Thyroid gland (tissue), 4 donors: ENCODE results near the gene TREML2. TPM values are rescaled to one million over a fixed set of nuclear protein-coding genes. Genes with fewer than 3 reads are reported as not detected.

ENCODE experiments used
- DNase-seq, 2 donors: peaks; one replicate each; pipeline ENCODE4 v3.0.0-alpha.2; 2019
- H3K27ac ChIP-seq, 3 donors: fragments of 200-600 bp; sonication (generic); 1 replicate in 2 of 3; 2 replicates in 1 of 3; pipeline ENCODE4 v1.5.1; 2016 to 2019; ENCODE audit warnings: mild to moderate bottlenecking in 1 of 3, moderate library complexity in 1 of 3
- H3K27me3 ChIP-seq: fragments of 200-600 bp; sonication (generic); one replicate; pipeline ENCODE4 v1.5.1; 2019
- H3K36me3 ChIP-seq, 2 donors: fragments of 200-600 bp; sonication (generic); one replicate each; pipeline ENCODE4 v1.5.1; 2016 to 2019
- H3K4me1 ChIP-seq, 2 donors: fragments of 200-600 bp; sonication (generic); one replicate each; pipeline ENCODE4 v1.5.1; 2017 to 2019
- H3K4me3 ChIP-seq, 3 donors: fragments of 200-600 bp; sonication (generic); replicated peaks in 1 of 3; 1 replicate in 2 of 3; 2 replicates in 1 of 3; pipeline ENCODE4 v1.5.1; 2016; ENCODE audit warnings: mild to moderate bottlenecking in 1 of 3
- H3K9me3 ChIP-seq: fragments of 200-600 bp; sonication (generic); one replicate; pipeline ENCODE4 v1.5.1; 2017
- POLR2A ChIP-seq, 2 donors: fragments of 450-650 bp; IDR thresholded peaks; one replicate each; pipeline ENCODE4 v1.6.1; 2017; ENCODE audit warnings: antibody characterized with exemption in 2 of 2, mild to moderate bottlenecking in 2 of 2, moderate library complexity in 1 of 2
- WGBS, 2 donors: methylation state at CpG; one replicate each; pipeline ENCODE4 v1.1.5; 2017; 5-methylcytosine and 5-hydroxymethylcytosine counted together
- intact Hi-C: fragments of 100-400 bp; cut with DNase I; formaldehyde crosslinking; loops from one replicate; pipeline ENCODE4 v1.15.1; 2023
- total RNA-seq, 4 donors: library from RNA; depleted of rRNA; stranded (reverse); fragments of >200 nt; gene quantifications; one replicate each; pipeline ENCODE4 v1.2.3, GENCODE V29; 2016
- TF ChIP-seq, protein P1 (sequence below), 6 experiments: fragments of 200-600 bp in 3 of 6; fragments of 450-650 bp in 3 of 6; sonication (generic) in 3 of 6; IDR thresholded peaks; one replicate each; pipeline ENCODE4 v1.5.1; 2016 to 2019; ENCODE audit warnings: antibody characterized with exemption in 6 of 6, mild to moderate bottlenecking in 2 of 6, inconsistent platforms in 1 of 6, moderate library complexity in 1 of 6

The TREML2 gene
- total RNA-seq, 4 donors from 2014 or later: not detected

DNA sequence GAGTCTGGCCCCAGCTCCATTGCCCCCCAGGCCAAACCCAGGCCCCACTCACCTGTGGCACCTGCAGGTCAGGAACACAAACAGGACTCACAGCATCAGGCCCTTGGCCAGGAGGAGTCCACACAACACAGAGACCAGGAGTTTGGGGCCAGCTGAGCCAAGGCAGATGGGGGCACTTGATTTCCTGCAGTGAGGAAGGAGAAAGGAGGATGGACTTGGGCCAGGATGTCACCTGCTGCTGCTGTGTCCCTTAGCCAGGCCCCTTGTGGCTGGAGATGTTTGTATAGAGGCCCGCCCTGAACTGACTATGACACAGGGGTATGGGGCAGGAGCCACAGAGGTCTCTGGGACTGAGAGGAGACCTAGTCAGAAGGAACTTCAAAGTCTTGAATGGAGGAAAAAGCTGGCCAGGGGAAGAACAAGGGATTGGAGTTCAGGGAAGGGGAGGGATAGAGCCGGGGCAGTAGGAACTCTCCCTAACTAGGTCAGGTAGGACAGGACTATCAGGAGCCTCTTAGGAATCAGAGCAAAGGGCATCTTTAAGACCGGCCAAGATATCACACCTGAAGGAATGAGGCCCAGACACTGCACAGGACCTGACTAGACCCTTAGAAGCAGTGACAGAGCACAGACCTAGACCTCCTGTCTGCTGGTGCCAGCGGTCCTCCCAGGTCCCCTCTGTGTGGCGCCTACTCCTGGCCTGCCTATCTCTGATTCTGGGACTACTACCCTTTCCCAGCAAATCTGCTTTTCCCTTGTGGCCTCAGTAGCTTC is 8.8 kb upstream of the TREML2 start:
- Histone ChIP-seq H3K4me1 (no peaks in the 10 kb centered on the region), H3K27me3 (no peaks in the 10 kb centered on the region), H3K27ac (no peak overlapping the region), H3K4me3 (no peak overlapping the region), H3K36me3 (no peaks in the 10 kb centered on the region), H3K9me3 (no peaks in the 10 kb centered on the region)
- DNase-seq: no peak
- intact Hi-C loops: no loop called here
- TF ChIP-seq, protein P1, sequence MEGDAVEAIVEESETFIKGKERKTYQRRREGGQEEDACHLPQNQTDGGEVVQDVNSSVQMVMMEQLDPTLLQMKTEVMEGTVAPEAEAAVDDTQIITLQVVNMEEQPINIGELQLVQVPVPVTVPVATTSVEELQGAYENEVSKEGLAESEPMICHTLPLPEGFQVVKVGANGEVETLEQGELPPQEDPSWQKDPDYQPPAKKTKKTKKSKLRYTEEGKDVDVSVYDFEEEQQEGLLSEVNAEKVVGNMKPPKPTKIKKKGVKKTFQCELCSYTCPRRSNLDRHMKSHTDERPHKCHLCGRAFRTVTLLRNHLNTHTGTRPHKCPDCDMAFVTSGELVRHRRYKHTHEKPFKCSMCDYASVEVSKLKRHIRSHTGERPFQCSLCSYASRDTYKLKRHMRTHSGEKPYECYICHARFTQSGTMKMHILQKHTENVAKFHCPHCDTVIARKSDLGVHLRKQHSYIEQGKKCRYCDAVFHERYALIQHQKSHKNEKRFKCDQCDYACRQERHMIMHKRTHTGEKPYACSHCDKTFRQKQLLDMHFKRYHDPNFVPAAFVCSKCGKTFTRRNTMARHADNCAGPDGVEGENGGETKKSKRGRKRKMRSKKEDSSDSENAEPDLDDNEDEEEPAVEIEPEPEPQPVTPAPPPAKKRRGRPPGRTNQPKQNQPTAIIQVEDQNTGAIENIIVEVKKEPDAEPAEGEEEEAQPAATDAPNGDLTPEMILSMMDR (IDR thresholded peaks at IDR 0.05): no peak
- TF ChIP-seq POLR2A (IDR thresholded peaks at IDR 0.05): no peak
- 82 to 89% methylated on average over 5 of the region's 5 CpGs for WGBS, 2 donors

DNA sequence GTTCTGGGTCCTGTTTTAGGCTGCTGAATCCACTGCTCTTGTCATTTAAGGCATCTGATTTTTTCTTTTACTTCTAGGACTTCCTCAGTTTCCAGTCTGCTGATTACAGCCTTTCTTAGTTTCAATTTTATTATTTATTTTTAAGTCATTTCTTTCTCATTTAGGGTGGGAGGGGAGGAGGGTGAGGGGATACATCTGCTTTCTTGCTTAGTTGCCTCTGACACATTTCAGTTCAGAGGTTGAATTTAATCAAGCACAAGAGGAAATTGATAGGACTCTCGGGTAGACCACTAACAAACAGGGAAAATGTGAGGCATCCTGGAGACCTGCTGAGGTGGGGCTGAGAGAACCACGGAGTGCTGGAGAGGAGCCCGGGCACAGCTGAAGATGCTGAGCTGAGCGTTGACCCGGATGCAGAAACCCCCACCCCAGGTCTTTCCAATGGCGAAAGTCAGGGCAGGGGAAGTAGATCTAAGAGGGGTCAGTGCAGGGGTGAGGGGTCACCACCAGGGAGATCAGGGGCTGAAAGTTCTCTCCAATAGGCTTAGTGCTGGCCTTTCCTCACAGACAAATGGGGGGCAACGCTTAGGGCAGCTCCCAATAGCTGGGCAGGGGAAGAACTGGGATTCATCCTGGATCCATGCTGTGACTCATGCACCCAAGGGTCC is 7.6 kb upstream of the TREML2 start:
- Histone ChIP-seq H3K4me1 (no peaks in the 10 kb centered on the region), H3K4me3 (no peak overlapping the region), H3K9me3 (no peaks in the 10 kb centered on the region), H3K36me3 (no peaks in the 10 kb centered on the region), H3K27ac (no peak overlapping the region), H3K27me3 (no peaks in the 10 kb centered on the region)
- intact Hi-C loops: no loop called here
- WGBS, 2 donors: 84 to 88% methylated on average over 7 of the region's 7 CpGs
- TF ChIP-seq, protein P1 (IDR thresholded peaks at IDR 0.05): no peak
- no peak for TF ChIP-seq POLR2A (IDR thresholded peaks at IDR 0.05)
- DNase-seq: no peak

- WGBS, 2 donors: 84 to 91% methylated on average over 1 of the region's 1 CpG
- H3K36me3 ChIP-seq: no peaks in the 10 kb centered on the region
- no peak for DNase-seq
- H3K4me3 ChIP-seq: no peak overlapping the region
- no peaks in the 10 kb centered on the region for H3K9me3 ChIP-seq
- TF ChIP-seq, protein P1 (IDR thresholded peaks at IDR 0.05): no peak
- no peak for TF ChIP-seq POLR2A (IDR thresholded peaks at IDR 0.05)
- H3K27me3 ChIP-seq: no peaks in the 10 kb centered on the region
- intact Hi-C loops: no loop called here
- H3K27ac ChIP-seq: no peak overlapping the region
- no peaks in the 10 kb centered on the region for H3K4me1 ChIP-seq
Observed at GRCh38 chr6:41204156-41204555, 3.2 kb upstream of the TREML2 start.

DNA sequence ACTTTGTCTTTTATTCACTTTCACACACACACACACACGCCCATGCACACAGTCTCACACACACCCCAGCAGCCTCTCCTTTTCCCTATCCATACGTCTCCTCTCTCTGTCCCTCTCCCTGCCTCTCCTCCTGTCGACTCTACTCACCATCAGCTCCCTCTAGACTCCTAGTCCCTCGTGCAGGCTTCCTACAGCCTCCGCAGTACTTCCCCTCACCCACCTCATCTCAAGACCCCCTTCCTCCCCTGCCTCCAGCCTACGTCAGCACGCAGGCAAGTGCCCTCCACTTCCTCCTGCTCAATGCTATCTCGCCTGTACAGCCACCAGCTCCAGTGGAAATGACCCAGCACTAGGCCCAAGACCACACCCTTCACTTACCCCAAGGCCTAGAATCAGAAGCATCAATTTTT is 820 bp upstream of the TREML2 start:
- intact Hi-C loops: no loop called here
- Histone ChIP-seq H3K36me3 (no peaks in the 10 kb centered on the region), H3K4me3 (no peak overlapping the region), H3K9me3 (no peaks in the 10 kb centered on the region), H3K4me1 (no peaks in the 10 kb centered on the region), H3K27me3 (no peaks in the 10 kb centered on the region), H3K27ac (no peak overlapping the region)
- TF ChIP-seq POLR2A (IDR thresholded peaks at IDR 0.05): no peak
- TF ChIP-seq, protein P1 (IDR thresholded peaks at IDR 0.05): no peak
- DNase-seq: no peak
- WGBS, 2 donors: 61 to 63% methylated on average over 8 of the region's 8 CpGs

DNA sequence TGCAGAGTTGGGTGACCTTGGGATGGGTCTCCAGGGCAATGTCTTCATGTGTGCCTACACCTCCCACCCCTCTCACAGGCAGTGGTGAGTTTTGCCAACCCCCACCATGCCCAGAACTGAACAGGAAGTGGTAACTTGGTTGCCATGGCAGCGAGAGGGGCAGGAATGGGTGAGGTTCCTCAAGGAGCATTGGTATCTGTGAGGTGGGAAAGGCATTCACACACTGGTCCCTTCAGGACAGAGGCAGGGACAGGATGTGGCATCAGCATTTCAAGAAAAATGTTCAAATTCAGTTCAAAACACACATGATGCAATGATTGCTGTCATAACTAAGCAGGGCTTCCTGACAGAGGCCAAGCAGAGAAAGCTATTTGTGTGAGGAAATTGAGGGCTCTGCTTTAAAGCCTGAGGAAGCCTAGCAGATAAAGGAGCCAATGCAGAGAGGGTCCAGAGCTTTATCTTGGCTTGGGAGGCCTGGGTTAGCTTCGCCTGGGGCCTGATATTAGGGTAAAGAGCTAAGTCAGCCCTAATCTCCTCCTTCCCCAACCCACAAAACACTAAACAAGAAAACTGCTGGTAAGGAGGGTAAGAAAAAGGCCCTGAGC is 551 bp downstream of the TREML2 start:
- no peaks in the 10 kb centered on the region for H3K9me3 ChIP-seq
- DNase-seq: peak in 1 of 2 donors; percentile 5
- no peak for TF ChIP-seq POLR2A (IDR thresholded peaks at IDR 0.05)
- TF ChIP-seq, protein P1 (IDR thresholded peaks at IDR 0.05): no peak
- intact Hi-C loops: no loop called here
- no peak overlapping the region for H3K4me3 ChIP-seq
- H3K27me3 ChIP-seq: no peaks in the 10 kb centered on the region
- no peaks in the 10 kb centered on the region for H3K36me3 ChIP-seq
- no peak overlapping the region for H3K27ac ChIP-seq
- no peaks in the 10 kb centered on the region for H3K4me1 ChIP-seq
- 72 to 81% methylated on average over 2 of the region's 2 CpGs for WGBS, 2 donors
